Spinal cord (tissue), 10 donors: ENCODE data around the gene KCND3. TPM values are rescaled to one million over a fixed set of nuclear protein-coding genes. Genes with fewer than 3 reads are reported as not detected.

ENCODE experiments used
- DNase-seq, 6 donors: peaks; one replicate each; pipeline versions ENCODE4 v3.0.0 to v3.0.0-alpha.2; 2013 to 2015; ENCODE audit warnings: low spot score in 6 of 6, low read depth in 4 of 6
- H3K27ac ChIP-seq: one replicate; pipeline ENCODE4 v1.5.1; 2013; ENCODE audit warnings: low read depth, low read length, control low read depth
- H3K27me3 ChIP-seq: one replicate; pipeline ENCODE4 v1.6.1; 2013; ENCODE audit warnings: low read length; ENCODE audit not compliant: control insufficient read depth, insufficient read depth
- H3K36me3 ChIP-seq: one replicate; pipeline ENCODE4 v1.6.1; 2013; ENCODE audit warnings: low read length; ENCODE audit not compliant: control insufficient read depth, insufficient read depth
- H3K4me1 ChIP-seq: one replicate; pipeline ENCODE4 v1.6.1; 2013; ENCODE audit warnings: low read length; ENCODE audit not compliant: control insufficient read depth, insufficient read depth
- H3K4me3 ChIP-seq: one replicate; pipeline ENCODE4 v1.5.1; 2013; ENCODE audit warnings: low read depth, low read length, control low read depth
- H3K9me3 ChIP-seq: one replicate; pipeline ENCODE4 v1.6.1; 2013; ENCODE audit warnings: low read length; ENCODE audit not compliant: control insufficient read depth, insufficient read depth
- WGBS: methylation state at CpG from one replicate; pipeline ENCODE4 v1.1.5; 2013; ENCODE audit warnings: missing lambda C conversion rate; ENCODE audit not compliant: insufficient coverage; 5-methylcytosine and 5-hydroxymethylcytosine counted together
- polyA plus RNA-seq, 2 donors: library from polyadenylated mRNA; unstranded; fragments of 120-200 nt; gene quantifications; one replicate each; pipeline ENCODE4 v1.2.1, GENCODE V29; 2013; ENCODE audit not compliant: insufficient read length in 2 of 2
- total RNA-seq, 2 donors: library from RNA; depleted of rRNA in 1 of 2; stranded (reverse); fragments of 120-200 nt in 1 of 2; fragments of >200 nt in 1 of 2; gene quantifications; one replicate each; pipeline versions ENCODE4 v1.2.3 to v1.2.4, GENCODE V29; 2013 to 2014
- donor health status: healthy.

The KCND3 gene
- total and polyA plus RNA-seq, 4 donors, result 9.5 to 35.8 (median 23.3) TPM

DNA sequence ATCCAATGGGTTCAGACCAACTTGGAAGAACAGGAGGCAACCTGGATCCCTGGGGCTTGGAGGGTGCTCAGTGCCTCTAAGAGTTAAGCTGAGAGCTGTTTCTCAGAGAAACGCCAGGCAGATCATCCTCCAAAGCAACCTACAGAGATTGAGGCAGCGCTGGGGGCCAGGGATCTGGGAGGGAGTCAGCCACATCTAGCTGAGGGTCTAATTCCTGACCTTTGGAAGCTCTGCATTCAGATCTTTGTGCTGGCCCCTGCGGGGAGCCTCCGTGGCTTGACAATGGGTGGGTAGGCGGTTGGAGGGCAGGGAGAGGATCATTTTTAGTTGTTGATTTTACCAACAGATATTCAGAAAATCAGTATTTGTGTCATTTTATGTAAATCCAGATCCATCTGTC, 154.5 kb downstream of the KCND3 start:
- Histone ChIP-seq H3K4me1 (peaks cover 5% of the 10 kb centered on the region), H3K27me3 (no peaks in the 10 kb centered on the region), H3K36me3 (no peaks in the 10 kb centered on the region), H3K9me3 (no peaks in the 10 kb centered on the region), H3K4me3 (no peak overlapping the region), H3K27ac (no peak overlapping the region)
- DNase-seq, result no peak
- 83% methylated on average over 2 of the region's 5 CpGs for WGBS

DNA sequence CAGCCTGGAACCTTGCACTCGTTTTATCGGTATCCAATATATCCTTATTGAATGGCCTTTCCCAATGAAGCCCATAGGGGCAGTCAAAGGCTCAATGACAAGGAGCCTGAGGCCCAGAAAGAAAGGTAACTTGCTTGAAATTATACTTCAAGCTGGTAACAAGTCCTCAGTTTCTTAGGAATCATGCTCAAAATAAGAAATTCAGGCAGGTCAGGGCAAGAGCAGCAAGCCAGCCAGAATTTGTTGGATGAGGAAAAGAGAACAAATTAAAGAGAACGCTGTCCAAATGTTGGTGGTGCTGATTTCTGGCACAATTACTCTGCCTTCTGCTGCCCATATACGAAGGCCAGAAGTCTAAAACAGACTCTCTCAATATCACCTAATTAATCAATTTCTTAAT, 156.1 kb downstream of the KCND3 start:
- H3K9me3 ChIP-seq, result no peaks in the 10 kb centered on the region
- no peak overlapping the region for H3K4me3 ChIP-seq
- H3K36me3 ChIP-seq, result no peaks in the 10 kb centered on the region
- whole genome bisulfite sequencing, result 60% methylated on average over 2 of the region's 4 CpGs
- H3K4me1 ChIP-seq, result peaks cover 5% of the 10 kb centered on the region
- peak in 1 of 6 donors; percentile 53 for DNase-seq
- H3K27me3 ChIP-seq, result no peaks in the 10 kb centered on the region
- H3K27ac ChIP-seq, result no peak overlapping the region

DNA sequence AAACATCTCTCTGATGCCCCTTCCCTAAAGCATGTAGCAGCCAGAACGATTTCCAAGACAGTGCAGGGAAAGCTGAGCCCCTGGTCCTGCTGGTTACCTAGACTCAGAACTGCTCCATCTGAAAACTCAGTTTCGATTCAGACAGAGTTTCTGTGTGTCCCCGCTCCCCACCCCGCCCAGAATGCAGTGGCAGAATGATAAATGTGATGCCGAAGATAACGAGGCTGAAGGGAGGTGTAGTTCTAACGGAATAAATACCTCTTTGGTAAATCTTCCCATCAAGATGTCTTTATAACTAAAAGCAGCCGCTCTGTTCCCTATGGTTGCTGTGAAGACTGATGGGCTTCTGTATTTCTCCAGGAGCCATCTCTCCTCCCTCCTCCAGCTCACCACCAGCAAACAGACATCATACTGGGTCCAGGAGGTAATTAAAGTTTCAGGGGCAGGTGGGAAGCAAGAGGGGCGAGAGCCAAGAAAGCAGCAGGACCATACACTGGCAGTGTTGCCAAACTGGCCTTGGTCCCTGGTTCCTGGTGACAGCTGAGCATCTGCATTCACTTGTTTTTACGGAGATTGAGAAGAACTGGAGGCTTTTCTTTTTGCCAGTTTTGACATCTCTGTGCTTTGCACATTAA, 156.8 kb downstream of the KCND3 start:
- H3K4me3 ChIP-seq, result no peak overlapping the region
- WGBS, result 49% methylated on average over 2 of the region's 10 CpGs
- no peaks in the 10 kb centered on the region for H3K27me3 ChIP-seq
- peaks cover 10% of the 10 kb centered on the region for H3K4me1 ChIP-seq
- H3K9me3 ChIP-seq, result no peaks in the 10 kb centered on the region
- DNase-seq, result peak in 2 of 6 donors; percentile 72 to 83
- no peak overlapping the region for H3K27ac ChIP-seq
- H3K36me3 ChIP-seq, result no peaks in the 10 kb centered on the region

DNA sequence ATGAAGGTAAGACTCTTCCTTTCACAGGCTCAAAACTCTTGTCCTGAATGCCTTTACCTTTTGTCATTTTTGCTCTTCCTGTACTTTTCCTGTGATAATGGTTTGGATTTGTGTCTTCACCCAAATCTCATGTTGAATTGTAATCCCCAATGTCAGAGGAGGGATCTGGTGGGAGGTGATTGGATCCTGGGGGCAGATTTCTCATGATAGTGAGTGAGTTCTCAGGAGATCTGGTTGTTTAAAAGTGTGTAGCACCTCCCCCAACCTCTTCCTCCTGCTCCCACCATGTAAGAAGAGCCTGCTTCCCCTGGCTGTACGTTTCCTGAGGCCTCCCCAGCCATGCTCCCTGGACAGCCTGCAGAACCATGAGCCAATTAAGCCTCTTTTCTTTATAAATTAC, 158.3 kb downstream of the KCND3 start:
- no peak overlapping the region for H3K27ac ChIP-seq
- H3K4me3 ChIP-seq, result no peak overlapping the region
- DNase-seq, result no peak
- no peaks in the 10 kb centered on the region for H3K36me3 ChIP-seq
- WGBS, result 100% methylated on average over 1 of the region's 1 CpG
- peaks cover 11% of the 10 kb centered on the region for H3K4me1 ChIP-seq
- H3K27me3 ChIP-seq, result no peaks in the 10 kb centered on the region
- no peaks in the 10 kb centered on the region for H3K9me3 ChIP-seq

DNA sequence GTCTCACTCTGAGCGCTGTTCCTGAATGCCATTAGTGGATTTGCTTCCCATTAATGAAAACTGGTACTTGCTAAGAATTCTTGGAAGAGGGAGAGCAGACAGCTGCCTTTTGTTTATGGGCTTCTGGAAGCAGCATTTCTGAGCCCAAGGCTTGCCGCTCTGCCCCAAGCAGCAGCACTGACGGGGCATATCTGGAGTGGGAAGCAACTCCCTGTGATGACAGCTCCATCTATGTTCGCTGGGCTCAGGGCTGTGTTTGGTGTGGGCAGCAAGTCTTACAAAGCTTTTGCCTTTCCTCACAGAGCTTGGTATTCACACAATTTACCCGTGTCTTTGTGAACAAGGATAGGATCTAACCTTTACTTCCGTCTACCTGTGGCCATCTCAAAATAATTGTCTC, 161.5 kb downstream of the KCND3 start:
- Histone ChIP-seq H3K9me3 (no peaks in the 10 kb centered on the region), H3K36me3 (no peaks in the 10 kb centered on the region), H3K4me1 (peaks cover 11% of the 10 kb centered on the region), H3K4me3 (no peak overlapping the region), H3K27ac (no peak overlapping the region), H3K27me3 (no peaks in the 10 kb centered on the region)
- no peak for DNase-seq
- 54% methylated on average over 4 of the region's 6 CpGs for WGBS

DNA sequence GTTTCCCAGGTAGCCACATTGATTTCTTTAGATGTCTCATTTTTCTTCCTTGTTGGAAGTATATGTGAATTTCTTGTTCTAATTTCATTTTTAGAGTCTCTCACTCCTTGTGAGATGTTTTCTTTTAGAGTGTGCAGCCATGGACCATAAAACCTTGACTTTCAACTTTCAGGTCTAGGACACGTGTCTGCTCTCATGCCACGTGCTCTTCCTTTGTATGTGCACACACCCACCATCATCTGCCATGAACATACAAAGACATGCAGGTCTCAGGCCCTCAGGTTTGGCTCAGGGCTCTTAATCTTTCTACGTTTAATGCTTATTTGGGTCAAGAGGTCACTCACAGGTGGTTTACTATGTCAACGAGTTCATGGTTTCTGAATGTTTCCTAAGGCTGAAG, 163.2 kb downstream of the KCND3 start:
- Histone ChIP-seq H3K27me3 (no peaks in the 10 kb centered on the region), H3K9me3 (no peaks in the 10 kb centered on the region), H3K27ac (no peak overlapping the region), H3K4me3 (no peak overlapping the region), H3K36me3 (no peaks in the 10 kb centered on the region), H3K4me1 (peaks cover 9% of the 10 kb centered on the region)
- no peak for DNase-seq
- 100% methylated on average over 2 of the region's 4 CpGs for WGBS

DNA sequence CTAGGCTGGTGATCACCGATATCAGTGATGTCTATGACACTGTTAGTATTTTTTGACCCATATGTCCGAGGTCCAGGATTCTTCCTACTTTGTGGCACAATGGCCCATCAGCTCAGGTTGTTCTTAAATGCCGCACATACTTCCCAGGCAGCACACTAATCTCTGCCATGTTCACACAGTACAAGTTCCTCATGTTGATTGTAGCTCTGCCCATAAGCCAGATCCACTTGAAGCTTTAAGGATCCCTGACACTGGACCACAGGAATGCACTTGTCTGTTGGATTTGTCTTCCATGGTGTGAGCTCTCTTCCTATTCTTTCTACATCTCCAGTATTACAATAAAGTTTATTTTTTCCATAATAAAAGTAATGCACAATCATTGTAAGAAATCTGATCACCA, 164.3 kb downstream of the KCND3 start:
- peaks cover 7% of the 10 kb centered on the region for H3K4me1 ChIP-seq
- no peaks in the 10 kb centered on the region for H3K36me3 ChIP-seq
- no peaks in the 10 kb centered on the region for H3K9me3 ChIP-seq
- no peak overlapping the region for H3K4me3 ChIP-seq
- 84% methylated on average over 2 of the region's 3 CpGs for WGBS
- DNase-seq, result no peak
- no peak overlapping the region for H3K27ac ChIP-seq
- H3K27me3 ChIP-seq, result no peaks in the 10 kb centered on the region

DNA sequence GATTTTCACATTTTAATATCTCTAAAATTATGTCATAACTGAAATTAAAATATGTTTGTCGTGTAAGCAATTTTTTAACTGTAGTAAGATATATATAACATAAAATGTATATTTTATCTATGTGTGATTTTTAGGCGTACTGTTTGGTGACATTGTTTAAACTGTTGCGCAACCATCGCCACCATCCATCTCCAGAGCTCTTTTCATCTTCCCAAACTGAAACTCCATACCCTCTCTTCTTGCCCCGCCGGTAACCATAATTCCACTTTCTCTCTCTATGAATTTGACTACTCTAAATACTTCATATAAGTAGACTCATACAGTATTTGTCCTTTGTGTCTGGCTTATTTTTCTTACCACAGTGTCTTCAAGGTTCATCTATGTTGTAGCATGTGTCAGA, 167.3 kb downstream of the KCND3 start:
- no peak for DNase-seq
- Histone ChIP-seq H3K4me1 (peaks cover 6% of the 10 kb centered on the region), H3K27me3 (no peaks in the 10 kb centered on the region), H3K27ac (no peak overlapping the region), H3K4me3 (no peak overlapping the region), H3K9me3 (no peaks in the 10 kb centered on the region), H3K36me3 (no peaks in the 10 kb centered on the region)
- no CpG with 5 or more reads among the region's 6 CpGs for WGBS

DNA sequence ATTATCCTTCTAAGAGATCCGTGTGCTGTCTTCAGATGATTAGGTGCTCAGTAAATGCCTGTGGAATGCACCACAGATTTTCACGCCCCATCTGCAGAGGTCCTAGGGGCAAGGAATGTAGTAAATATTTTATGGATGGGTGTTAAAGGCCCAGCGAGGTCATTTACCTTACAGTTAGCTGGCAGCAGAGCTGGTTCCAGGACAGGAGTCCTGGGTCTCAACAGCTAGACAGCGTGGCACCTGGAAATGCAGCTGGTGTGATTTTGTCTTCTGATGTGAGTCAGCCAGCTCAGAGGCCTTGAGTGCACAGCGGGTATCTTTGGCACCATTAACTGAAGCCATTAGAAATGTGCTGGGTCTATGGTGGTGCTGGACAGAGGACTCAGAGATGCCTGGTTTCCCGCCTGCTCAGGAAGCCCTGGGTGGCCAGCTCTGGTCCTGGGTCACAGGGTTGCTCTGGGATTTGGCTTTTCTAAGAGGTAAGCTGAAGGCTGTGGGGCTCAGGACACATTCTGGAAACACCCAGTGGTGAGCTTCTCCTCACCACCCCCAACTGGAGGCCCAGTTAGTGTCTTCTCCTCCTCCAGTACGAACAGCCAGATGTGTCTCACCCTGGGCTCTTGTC, 168.2 kb downstream of the KCND3 start:
- Histone ChIP-seq H3K27me3 (no peaks in the 10 kb centered on the region), H3K36me3 (no peaks in the 10 kb centered on the region), H3K4me1 (peaks cover 6% of the 10 kb centered on the region), H3K4me3 (no peak overlapping the region), H3K9me3 (no peaks in the 10 kb centered on the region), H3K27ac (no peak overlapping the region)
- DNase-seq, result no peak
- 92% methylated on average over 6 of the region's 7 CpGs for WGBS

DNA sequence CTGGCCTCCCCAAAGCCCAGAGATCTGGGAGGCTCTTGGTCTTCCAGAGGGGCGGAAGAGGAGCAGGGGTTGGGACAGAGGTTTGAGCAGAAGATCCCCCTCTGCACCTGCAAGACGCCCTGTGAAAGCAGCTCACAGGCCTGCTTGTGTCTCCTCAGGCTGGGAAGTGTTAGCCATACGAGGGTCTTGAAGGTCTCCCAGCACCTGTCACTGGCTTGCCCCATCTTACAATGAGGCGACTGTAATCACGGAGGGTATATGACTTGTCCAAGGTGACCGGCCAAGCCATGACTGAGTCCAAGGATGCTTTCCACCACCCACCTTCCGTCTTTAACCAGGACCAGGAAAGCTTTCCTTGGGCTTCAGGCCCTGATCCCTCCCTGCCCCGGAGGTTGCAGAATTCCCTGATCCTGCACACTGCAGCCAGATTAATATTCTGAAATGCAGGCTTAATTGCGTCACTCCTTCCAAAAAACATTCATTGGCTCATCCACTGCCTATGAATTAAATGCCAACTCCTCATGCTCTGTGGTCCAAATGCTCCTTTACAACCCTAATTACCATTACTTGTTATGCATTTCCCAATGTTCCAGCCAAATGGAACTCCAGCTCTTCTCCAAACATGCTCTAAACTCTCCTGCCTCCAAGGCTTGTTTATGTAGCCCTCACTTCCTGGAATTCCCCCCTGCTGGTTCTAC, 169.8 kb downstream of the KCND3 start:
- H3K4me3 ChIP-seq, result no peak overlapping the region
- H3K4me1 ChIP-seq, result peaks cover 6% of the 10 kb centered on the region
- peak in 2 of 6 donors; percentile 63 to 65 for DNase-seq
- H3K27me3 ChIP-seq, result no peaks in the 10 kb centered on the region
- no peaks in the 10 kb centered on the region for H3K9me3 ChIP-seq
- no peaks in the 10 kb centered on the region for H3K36me3 ChIP-seq
- no peak overlapping the region for H3K27ac ChIP-seq
- WGBS, result 71% methylated on average over 9 of the region's 9 CpGs
